HepG2 (cell line): ENCODE measurements around the gene FRAS1. TPM values are rescaled to one million over a fixed set of nuclear protein-coding genes. Genes with fewer than 3 reads are reported as not detected.
A peak's percentile ranks its signal among the peaks of the same experiment; 100 is the strongest.
"Not testable (repeated sequence)": the region's sequence is repeated elsewhere in the genome, so short reads cannot be mapped to it uniquely, and the experiment has no call there.

Source experiments
- ATAC-seq: fragments of 200-7000 bp; cut with Tn5 transposase; 3 replicates; pipeline ENCODE4 v1.9.1; 2020; ENCODE audit warnings: mild to moderate bottlenecking, moderate library complexity
- BruUV-seq: library from RNA; stranded (reverse); fragments of 400-500 nt; replicated peaks from 2 replicates; lab custom pipeline; 2021; lab: Mats Ljungman, UMichigan
- CTCF ChIA-PET: fragments of 300-600 bp; formaldehyde crosslinking; extraction: SDS; loops from one replicate; lab custom pipeline; 2021; ENCODE audit warnings: low total read pairs, inconsistent platforms, low intra/inter-chr PET ratio; lab: Yijun Ruan, JAX
- POLR2A ChIA-PET: fragments of 350-600 bp; sonication (Branson Sonifier 250); formaldehyde crosslinking; loops from one replicate; lab custom pipeline; 2020; ENCODE audit warnings: antibody characterized with exemption, inconsistent platforms; lab: Yijun Ruan, JAX
- DNase-seq: peaks from one replicate; pipeline ENCODE4 v3.0.0-alpha.2; 2015; ENCODE audit warnings: low spot score
- FAIRE-seq: peaks from 3 replicates; lab custom pipeline; 2011; peaks lifted over from hg19 to GRCh38; lab: Jason Lieb, UNC
- H2AFZ ChIP-seq: one replicate; pipeline ENCODE4 v1.6.1; 2011; ENCODE audit warnings: low read length, inconsistent platforms
- H3K27ac ChIP-seq: fragments of 300-600 bp; 3 replicates; pipeline ENCODE4 v1.8.0; 2011; ENCODE audit warnings: mixed run types, mild to moderate bottlenecking, mixed read lengths, low read length, inconsistent platforms; ENCODE audit not compliant: insufficient read depth; ENCODE audit errors: extremely low read length
- H3K27me3 ChIP-seq, 2 experiments: fragments of 200-600 bp in 1 of 2; 2 replicates in 1 of 2; 3 replicates in 1 of 2; pipeline versions ENCODE4 v1.6.0 to v1.8.0; 2011; ENCODE audit warnings: low read length in 2 of 2, mild to moderate bottlenecking in 2 of 2, moderate library complexity in 2 of 2, inconsistent platforms in 1 of 2; ENCODE audit not compliant: insufficient read depth in 2 of 2, control insufficient read depth in 1 of 2
- H3K36me3 ChIP-seq, 2 experiments: fragments of 200-600 bp in 1 of 2; replicated peaks in 1 of 2; 2 replicates in 1 of 2; 3 replicates in 1 of 2; pipeline versions ENCODE4 v1.5.1 to v1.8.0; 2011; ENCODE audit warnings: low read length in 2 of 2, inconsistent platforms in 1 of 2; ENCODE audit not compliant: insufficient read depth in 2 of 2, control insufficient read depth in 1 of 2
- H3K4me1 ChIP-seq: 2 replicates; pipeline ENCODE4 v1.5.1; 2012; ENCODE audit warnings: low read length, inconsistent platforms; ENCODE audit not compliant: insufficient read depth
- H3K4me2 ChIP-seq: 2 replicates; pipeline ENCODE4 v1.6.0; 2011; ENCODE audit warnings: low read depth, low read length, inconsistent platforms
- H3K4me3 ChIP-seq, 3 experiments: fragments of 200-600 bp in 1 of 3; sonication (generic), shearing (Covaris generic) in 1 of 3; replicated peaks in 1 of 3; 2 replicates each; pipeline ENCODE4 v1.5.1; 2011 to 2016; ENCODE audit warnings: low read length in 3 of 3, inconsistent platforms in 2 of 3, low read depth in 2 of 3, mild to moderate bottlenecking in 2 of 3, control low read depth in 1 of 3, mixed read lengths in 1 of 3; ENCODE audit not compliant: insufficient read depth in 1 of 3
- H3K79me2 ChIP-seq: one replicate; pipeline ENCODE4 v1.6.1; 2011; ENCODE audit warnings: low read length, inconsistent platforms; ENCODE audit not compliant: insufficient read depth
- H3K9ac ChIP-seq: 2 replicates; pipeline ENCODE4 v1.6.0; 2011; ENCODE audit warnings: mild to moderate bottlenecking, low read depth, low read length, inconsistent platforms; ENCODE audit not compliant: insufficient read depth
- H3K9me3 ChIP-seq: 2 replicates; pipeline ENCODE4 v1.5.1; 2012; ENCODE audit warnings: mild to moderate bottlenecking, low read length
- H4K20me1 ChIP-seq: 2 replicates; pipeline ENCODE4 v1.6.0; 2011; ENCODE audit warnings: inconsistent platforms, mild to moderate bottlenecking, low read length, moderate library complexity; ENCODE audit not compliant: insufficient read depth
- AHR ChIP-seq: IDR thresholded peaks from 2 replicates; pipeline ENCODE4 v1.6.1; 2018; ENCODE audit warnings: missing genetic modification reagents, missing compliant biosample characterization
- FOXA3 ChIP-seq: IDR thresholded peaks from 2 replicates; pipeline ENCODE4 v1.6.1; 2016; ENCODE audit warnings: missing genetic modification reagents, missing compliant biosample characterization
- FOXK1 ChIP-seq: sonication (generic); formaldehyde crosslinking; IDR thresholded peaks from 2 replicates; pipeline ENCODE4 v1.4.0; 2020; ENCODE audit warnings: low read depth, missing genetic modification reagents, borderline replicate concordance
- FOXP1 ChIP-seq, 2 experiments: fragments of 450-650 bp in 1 of 2; IDR thresholded peaks; 2 replicates each; pipeline ENCODE4 v1.6.1; 2017 to 2018; ENCODE audit warnings: antibody characterized with exemption in 1 of 2
- KAT7 ChIP-seq: IDR thresholded peaks from 2 replicates; pipeline ENCODE4 v1.6.1; 2018; ENCODE audit warnings: borderline replicate concordance, missing compliant biosample characterization
- MIXL1 ChIP-seq: IDR thresholded peaks from 2 replicates; pipeline ENCODE4 v1.6.1; 2016
- NCOA2 ChIP-seq: sonication (generic); formaldehyde crosslinking; IDR thresholded peaks from 2 replicates; pipeline ENCODE4 v1.8.0; 2022; ENCODE audit warnings: inconsistent platforms
- RAD21 ChIP-seq: fragments of 450-650 bp; formaldehyde crosslinking; IDR thresholded peaks from 2 replicates; pipeline ENCODE4 v1.5.0; 2020; ENCODE audit warnings: mild to moderate bottlenecking
- SALL2 ChIP-seq: sonication (generic); formaldehyde crosslinking; IDR thresholded peaks from 2 replicates; pipeline ENCODE4 v1.8.1; 2023; ENCODE audit warnings: mild to moderate bottlenecking, missing genetic modification reagents, inconsistent platforms
- SMC3 ChIP-seq: IDR thresholded peaks from 2 replicates; pipeline ENCODE4 v1.6.1; 2011; ENCODE audit warnings: low read length, improper control_type of control experiment
- TEAD3 ChIP-seq: optimal IDR thresholded peaks from 2 replicates; pipeline ENCODE3; 2016; ENCODE audit warnings: borderline replicate concordance
- ZBTB26 ChIP-seq: IDR thresholded peaks from 2 replicates; pipeline ENCODE4 v1.6.1; 2016; ENCODE audit warnings: missing compliant biosample characterization, missing genetic modification reagents, borderline replicate concordance
- ZFP91 ChIP-seq: sonication (generic); formaldehyde crosslinking; IDR thresholded peaks from 2 replicates; pipeline ENCODE4 v1.9.0; 2022; ENCODE audit warnings: missing genetic modification reagents, mild to moderate bottlenecking, borderline replicate concordance
- ZMYM2 ChIP-seq: sonication (generic); formaldehyde crosslinking; IDR thresholded peaks from 2 replicates; pipeline ENCODE4 v1.8.0; 2022; ENCODE audit warnings: mild to moderate bottlenecking, missing genetic modification reagents
- ZMYM4 ChIP-seq: sonication (generic); formaldehyde crosslinking; IDR thresholded peaks from 2 replicates; pipeline ENCODE4 v1.8.1; 2023; ENCODE audit warnings: mild to moderate bottlenecking, missing genetic modification reagents
- ZNF292 ChIP-seq: sonication (generic); formaldehyde crosslinking; IDR thresholded peaks from 2 replicates; pipeline ENCODE4 v1.8.1; 2022; ENCODE audit warnings: mild to moderate bottlenecking, low read depth, missing genetic modification reagents, borderline replicate concordance
- ZNF572 ChIP-seq: sonication (generic); formaldehyde crosslinking; IDR thresholded peaks from 2 replicates; pipeline ENCODE4 v1.5.1; 2020; ENCODE audit warnings: mild to moderate bottlenecking, missing genetic modification reagents
- ZNF883 ChIP-seq: sonication (generic); formaldehyde crosslinking; IDR thresholded peaks from 2 replicates; pipeline ENCODE4 v1.5.1; 2020; ENCODE audit warnings: mild to moderate bottlenecking, missing genetic modification reagents; ENCODE audit errors: not compliant biosample characterization
- WGBS: methylation state at CpG from one replicate; pipeline ENCODE4 v1.1.6; 2017; ENCODE audit warnings: low lambda C conversion rate; 5-methylcytosine and 5-hydroxymethylcytosine counted together
- in situ Hi-C: cut with HindIII; loops from 2 replicates; pipeline ENCODE4 v1.10.0; 2017; ENCODE audit warnings: low pct_unique_long_range_greater_than_20kb; ENCODE audit not compliant: extremely low pct_ligation_motif_present
- intact Hi-C: fragments of 100-400 bp; cut with micrococcal nuclease; formaldehyde crosslinking; loops from one replicate; pipeline ENCODE4 v1.10.0; 2022; ENCODE audit not compliant: unreplicated experiment
- polyA plus RNA-seq, 8 experiments: library from polyadenylated mRNA; depleted of rRNA in 3 of 8; stranded (reverse) in 7 of 8; unstranded in 1 of 8; fragments of >200 nt; fragmentation: Illumina TruSeq in 4 of 8; extraction: Trizol in 4 of 8; gene quantifications; 2 replicates each; pipeline versions ENCODE4 v1.2.1 to v1.2.3, GENCODE V29; 2011 to 2016; ENCODE audit warnings: low read depth in 4 of 8, missing spikeins in 1 of 8, mixed read lengths in 1 of 8; ENCODE audit not compliant: insufficient read depth in 1 of 8
- total RNA-seq, 5 experiments: library from RNA; depleted of rRNA; stranded (reverse); fragments of >200 nt; fragmentation: Illumina TruSeq; extraction: Trizol; gene quantifications; 2 replicates each; pipeline ENCODE4 v1.2.3, GENCODE V29; 2016; ENCODE audit warnings: low read depth in 1 of 5
- TF ChIP-seq, protein P1 (sequence below): sonication (generic); formaldehyde crosslinking; IDR thresholded peaks from 2 replicates; pipeline ENCODE4 v1.4.0; 2020; ENCODE audit warnings: missing genetic modification reagents
- TF ChIP-seq, protein P2 (sequence below): sonication (generic); formaldehyde crosslinking; IDR thresholded peaks from 2 replicates; pipeline ENCODE4 v1.8.1; 2023; ENCODE audit warnings: missing genetic modification reagents, mild to moderate bottlenecking, borderline replicate concordance

Gene FRAS1
- total and polyA plus RNA-seq, 2 of the 13 experiments (the other 11 are each of a cell fraction or from before 2014, with no cell fraction given): 22.5 to 31.6 TPM

DNA sequence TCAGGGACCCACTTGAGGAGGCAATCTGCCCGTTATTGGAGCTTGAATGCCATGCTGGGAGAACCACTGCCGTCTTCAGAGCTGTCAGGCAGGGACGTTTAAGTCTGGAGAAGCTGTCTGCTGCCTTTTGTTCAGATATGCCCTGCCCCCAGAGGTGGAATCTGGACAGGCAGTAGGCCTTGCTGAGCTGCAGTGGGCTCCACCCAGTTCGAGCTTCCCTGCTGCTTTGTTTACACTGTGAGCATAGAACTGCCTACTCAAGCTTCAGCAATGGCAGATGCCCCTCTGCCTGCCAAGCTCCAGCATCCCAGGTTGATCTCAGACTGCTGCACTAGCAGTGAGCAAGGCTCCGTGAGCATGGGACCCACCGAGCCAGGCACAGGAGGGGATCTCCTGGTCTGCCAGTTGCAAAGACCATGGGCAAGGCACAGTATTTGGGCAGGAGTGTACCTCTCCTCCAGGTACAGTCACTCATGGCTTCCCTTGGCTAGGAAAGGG lies 68.8 kb downstream of the FRAS1 start:
- 7% methylated on average over 3 of the region's 6 CpGs for WGBS
- intact Hi-C loops; FAIRE-seq; BruUV-seq; H2AFZ ChIP-seq; H3K4me3 ChIP-seq; H3K36me3 ChIP-seq; in situ Hi-C loops; H3K9me3 ChIP-seq; H3K27me3 ChIP-seq; H4K20me1 ChIP-seq; TF ChIP-seq FOXP1 (IDR thresholded peaks at IDR 0.05): not testable (repeated sequence)
- CTCF ChIA-PET: interaction anchor here (0.7 kb wide), 1 partner anchor 46 kb away, joined by 3 read pairs; no protein-coding TSS in a partner anchor
- POLR2A ChIA-PET: interaction anchor here (0.6 to 1.5 kb wide), 4 partner anchors 10 to 649 kb away, joined by 3 to 7 read pairs (median 4); no protein-coding TSS in a partner anchor
- DNase-seq (peak; percentile 59), ATAC-seq (peak; percentile 73)
- Histone ChIP-seq H3K4me2 (peak overlapping the region; percentile 58), H3K9ac (peak overlapping the region; percentile 19; the same call in 1 of the 2 replicates), H3K27ac (peak overlapping the region; percentile 49), H3K4me1 (peaks cover 45% of the 10 kb centered on the region), H3K79me2 (peaks cover 62% of the 10 kb centered on the region)
- TF ChIP-seq MIXL1 (CRISPR knock-in tag) (0 out of 2 replicates have a peak, but pooled peaks have one; percentile 17), AHR (0 out of 2 replicates have a peak, but pooled peaks have one; percentile 51), RAD21 (CRISPR knock-in tag) (peak; percentile 30; the same call in 1 of the 2 replicates), NCOA2 (peak; percentile 19; the same call in 1 of the 2 replicates), FOXA3 (CRISPR knock-in tag) (peak; percentile 86), FOXP1 (CRISPR knock-in tag; IDR thresholded peaks at IDR 0.05) (peak; percentile 11; the same call in 1 of the 2 replicates), ZBTB26 (CRISPR knock-in tag) (peak; percentile 78; the same call in 1 of the 2 replicates), TEAD3 (CRISPR knock-in tag) (peak; percentile 83), ZMYM2 (peak; percentile 47; the same call in 1 of the 2 replicates), SMC3 (peak; percentile 31), SALL2 (0 out of 2 replicates have a peak, but pooled peaks have one; percentile 27), ZNF572 (CRISPR knock-in tag) (0 out of 2 replicates have a peak, but pooled peaks have one; percentile 69), ZMYM4 (CRISPR knock-in tag) (peak; percentile 88), KAT7 (CRISPR knock-in tag) (0 out of 2 replicates have a peak, but pooled peaks have one; percentile 40), ZFP91 (CRISPR knock-in tag) (peak; percentile 55; the same call in 1 of the 2 replicates), ZNF292 (peak; percentile 94; the same call in 1 of the 2 replicates), FOXK1 (peak; percentile 53; the same call in 1 of the 2 replicates), ZNF883 (CRISPR knock-in tag) (peak; percentile 55)
- TF ChIP-seq, protein P1, sequence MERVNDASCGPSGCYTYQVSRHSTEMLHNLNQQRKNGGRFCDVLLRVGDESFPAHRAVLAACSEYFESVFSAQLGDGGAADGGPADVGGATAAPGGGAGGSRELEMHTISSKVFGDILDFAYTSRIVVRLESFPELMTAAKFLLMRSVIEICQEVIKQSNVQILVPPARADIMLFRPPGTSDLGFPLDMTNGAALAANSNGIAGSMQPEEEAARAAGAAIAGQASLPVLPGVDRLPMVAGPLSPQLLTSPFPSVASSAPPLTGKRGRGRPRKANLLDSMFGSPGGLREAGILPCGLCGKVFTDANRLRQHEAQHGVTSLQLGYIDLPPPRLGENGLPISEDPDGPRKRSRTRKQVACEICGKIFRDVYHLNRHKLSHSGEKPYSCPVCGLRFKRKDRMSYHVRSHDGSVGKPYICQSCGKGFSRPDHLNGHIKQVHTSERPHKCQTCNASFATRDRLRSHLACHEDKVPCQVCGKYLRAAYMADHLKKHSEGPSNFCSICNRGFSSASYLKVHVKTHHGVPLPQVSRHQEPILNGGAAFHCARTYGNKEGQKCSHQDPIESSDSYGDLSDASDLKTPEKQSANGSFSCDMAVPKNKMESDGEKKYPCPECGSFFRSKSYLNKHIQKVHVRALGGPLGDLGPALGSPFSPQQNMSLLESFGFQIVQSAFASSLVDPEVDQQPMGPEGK (CRISPR knock-in tag): 0 out of 2 replicates have a peak, but pooled peaks have one; percentile 26
- TF ChIP-seq, protein P2, sequence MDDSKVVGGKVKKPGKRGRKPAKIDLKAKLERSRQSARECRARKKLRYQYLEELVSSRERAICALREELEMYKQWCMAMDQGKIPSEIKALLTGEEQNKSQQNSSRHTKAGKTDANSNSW (CRISPR knock-in tag): 0 out of 2 replicates have a peak, but pooled peaks have one; percentile 33
